GM12878 (cell line): ENCODE data around the gene NDUFA11. TPM values are rescaled to one million over a fixed set of nuclear protein-coding genes. Genes with fewer than 3 reads are reported as not detected.

Source experiments
- ASH2L ChIP-seq: fragments of 300-600, 200-600 bp; sonication (generic); IDR thresholded peaks from 2 replicates; pipeline ENCODE4 v1.6.1; 2017; ENCODE audit warnings: low read depth, mild to moderate bottlenecking, borderline replicate concordance
- BHLHE40 ChIP-seq, 2 experiments: fragments of 450-650 bp in 1 of 2; IDR thresholded peaks; 2 replicates each; pipeline ENCODE4 v1.6.1; 2011 to 2017; ENCODE audit warnings: low read depth in 2 of 2, borderline replicate concordance in 1 of 2, improper control_type of control experiment in 1 of 2, low read length in 1 of 2, mild to moderate bottlenecking in 1 of 2
- CREB1 ChIP-seq: IDR thresholded peaks from 2 replicates; pipeline ENCODE4 v1.6.1; 2012; ENCODE audit warnings: low read depth, mild to moderate bottlenecking, inconsistent platforms
- EGR1 ChIP-seq, 2 experiments: IDR thresholded peaks; 1 replicate in 1 of 2; 2 replicates in 1 of 2; pipeline ENCODE4 v1.6.1; 2011 to 2012; ENCODE audit warnings: low read depth in 2 of 2, low read length in 2 of 2, borderline replicate concordance in 1 of 2, mild to moderate bottlenecking in 1 of 2, moderate library complexity in 1 of 2
- ELK1 ChIP-seq: IDR thresholded peaks from 2 replicates; pipeline ENCODE4 v1.6.1; 2012; ENCODE audit warnings: low read depth, low read length, improper control_type of control experiment
- EP300 ChIP-seq, 2 experiments: fragments of 150-350 bp in 1 of 2; IDR thresholded peaks; 2 replicates each; pipeline ENCODE4 v1.6.1; 2011 to 2012; ENCODE audit warnings: low read depth in 2 of 2, low read length in 2 of 2, borderline replicate concordance in 1 of 2, improper control_type of control experiment in 1 of 2, inconsistent platforms in 1 of 2; ENCODE audit not compliant: control insufficient read depth in 1 of 2
- EZH2 ChIP-seq: IDR thresholded peaks from 2 replicates; pipeline ENCODE4 v1.6.1; 2012; ENCODE audit warnings: low read depth, mild to moderate bottlenecking, control low read depth, inconsistent platforms, low read length, borderline replicate concordance; ENCODE audit not compliant: control insufficient read depth
- FOXK2 ChIP-seq: fragments of 450-650 bp; IDR thresholded peaks from 2 replicates; pipeline ENCODE4 v1.6.1; 2017; ENCODE audit warnings: mild to moderate bottlenecking, moderate library complexity
- FOXM1 ChIP-seq: IDR thresholded peaks from 2 replicates; pipeline ENCODE4 v1.6.1; 2012; ENCODE audit warnings: low read depth, mild to moderate bottlenecking, inconsistent platforms, low read length, moderate library complexity
- GATAD2B ChIP-seq: fragments of 450-650 bp; conservative IDR thresholded peaks from 2 replicates; pipeline ENCODE4 v1.6.1; 2017; ENCODE audit warnings: low read depth, mild to moderate bottlenecking, moderate library complexity
- HDAC2 ChIP-seq: fragments of 200-600 bp; sonication (generic); IDR thresholded peaks from 2 replicates; pipeline ENCODE4 v1.6.1; 2017
- IKZF1 ChIP-seq: fragments of 450-650 bp; conservative IDR thresholded peaks from 2 replicates; pipeline ENCODE4 v1.6.1; 2017; ENCODE audit warnings: antibody characterized with exemption, mild to moderate bottlenecking
- KAT2A ChIP-seq: conservative IDR thresholded peaks from 2 replicates; pipeline ENCODE4 v1.6.1; 2011; ENCODE audit warnings: low read depth, low read length; ENCODE audit not compliant: control insufficient read depth
- LARP7 ChIP-seq: fragments of 450-650 bp; IDR thresholded peaks from 2 replicates; pipeline ENCODE4 v1.6.1; 2017; ENCODE audit warnings: mild to moderate bottlenecking
- NFXL1 ChIP-seq: fragments of 450-650 bp; IDR thresholded peaks from 2 replicates; pipeline ENCODE4 v1.6.1; 2017; ENCODE audit warnings: antibody characterized with exemption, mild to moderate bottlenecking, borderline replicate concordance
- NR2C1 ChIP-seq: fragments of 450-650 bp; IDR thresholded peaks from 2 replicates; pipeline ENCODE4 v1.6.1; 2017; ENCODE audit warnings: antibody characterized with exemption, mild to moderate bottlenecking, moderate library complexity
- NR2C2 ChIP-seq: IDR thresholded peaks from 2 replicates; pipeline ENCODE4 v1.6.1; 2011; ENCODE audit warnings: borderline replicate concordance, low read depth; ENCODE audit not compliant: control insufficient read depth, insufficient read length
- NR2F1 ChIP-seq: fragments of 450-650 bp; conservative IDR thresholded peaks from 2 replicates; pipeline ENCODE4 v1.6.1; 2017; ENCODE audit warnings: mild to moderate bottlenecking
- PAX5 ChIP-seq: IDR thresholded peaks from 2 replicates; pipeline ENCODE4 v1.6.1; 2011; ENCODE audit warnings: low read depth, low read length, borderline replicate concordance
- PML ChIP-seq: IDR thresholded peaks from 2 replicates; pipeline ENCODE4 v1.6.1; 2012; ENCODE audit warnings: low read length, inconsistent platforms
- POLR2AphosphoS2 ChIP-seq: IDR thresholded peaks from 2 replicates; pipeline ENCODE4 v1.6.1; 2011; ENCODE audit warnings: low read depth, mild to moderate bottlenecking, low read length, improper control_type of control experiment, moderate library complexity
- POLR2AphosphoS5 ChIP-seq: IDR thresholded peaks from 2 replicates; pipeline ENCODE4 v1.6.1; 2011; ENCODE audit warnings: mild to moderate bottlenecking, low read length, inconsistent platforms
- POU2F2 ChIP-seq: IDR thresholded peaks from 3 replicates; pipeline ENCODE4 v1.6.1; 2011; ENCODE audit warnings: low read depth, mild to moderate bottlenecking, low read length, borderline replicate concordance
- RCOR1 ChIP-seq: conservative IDR thresholded peaks from 2 replicates; pipeline ENCODE4 v1.6.1; 2012; ENCODE audit warnings: low read depth, low read length, improper control_type of control experiment
- SP1 ChIP-seq: IDR thresholded peaks from one replicate; pipeline ENCODE4 v1.6.1; 2011; ENCODE audit warnings: low read depth, low read length
- SRF ChIP-seq, 2 experiments: IDR thresholded peaks; 2 replicates each; pipeline ENCODE4 v1.6.1; 2011; ENCODE audit warnings: low read depth in 2 of 2, low read length in 2 of 2, mild to moderate bottlenecking in 1 of 2, moderate library complexity in 1 of 2
- STAT3 ChIP-seq: IDR thresholded peaks from 2 replicates; pipeline ENCODE4 v1.6.1; 2011; ENCODE audit warnings: low read depth, low read length, improper control_type of control experiment
- TAF1 ChIP-seq: IDR thresholded peaks from 2 replicates; pipeline ENCODE4 v1.6.1; 2011; ENCODE audit warnings: mild to moderate bottlenecking, low read depth, low read length, borderline replicate concordance
- TCF12 ChIP-seq: IDR thresholded peaks from 2 replicates; pipeline ENCODE4 v1.6.1; 2011; ENCODE audit warnings: low read depth, mild to moderate bottlenecking, low read length
- ZBED1 ChIP-seq: IDR thresholded peaks from 2 replicates; pipeline ENCODE4 v1.6.1; 2016; ENCODE audit warnings: borderline replicate concordance
- polyA plus RNA-seq, 11 experiments: library from polyadenylated mRNA; depleted of rRNA in 4 of 11; unstranded in 6 of 11; stranded (reverse) in 5 of 11; fragments of >200 nt; fragmentation: Nextera tagmentation in 4 of 11; fragmentation: Illumina TruSeq in 1 of 11; extraction: Ambion mirVana in 4 of 11; extraction: Trizol in 1 of 11; gene quantifications; 1 replicate in 1 of 11; 2 replicates in 10 of 11; pipeline versions ENCODE4 v1.2.1 to v1.2.3, GENCODE V29; 2011 to 2016; ENCODE audit warnings: inconsistent platforms in 2 of 11, missing spikeins in 2 of 11, low read depth in 1 of 11
- total RNA-seq, 4 experiments: library from RNA; depleted of rRNA in 3 of 4; stranded (reverse); fragments of >200 nt in 3 of 4; fragmentation: Illumina TruSeq in 1 of 4; extraction: Trizol in 1 of 4; gene quantifications; 2 replicates each; pipeline versions ENCODE4 v1.2.1 to v1.2.3, GENCODE V29; 2013 to 2021
- TF ChIP-seq, protein P1 (sequence below): fragments of 450-650 bp; IDR thresholded peaks from 2 replicates; pipeline ENCODE4 v1.6.1; 2014; ENCODE audit warnings: mild to moderate bottlenecking

NDUFA11 gene
- total and polyA plus RNA-seq, 10 of the 15 experiments (the other 5 are each of a cell fraction or from before 2014, with no cell fraction given): 108 to 600 (median 289) TPM

DNA sequence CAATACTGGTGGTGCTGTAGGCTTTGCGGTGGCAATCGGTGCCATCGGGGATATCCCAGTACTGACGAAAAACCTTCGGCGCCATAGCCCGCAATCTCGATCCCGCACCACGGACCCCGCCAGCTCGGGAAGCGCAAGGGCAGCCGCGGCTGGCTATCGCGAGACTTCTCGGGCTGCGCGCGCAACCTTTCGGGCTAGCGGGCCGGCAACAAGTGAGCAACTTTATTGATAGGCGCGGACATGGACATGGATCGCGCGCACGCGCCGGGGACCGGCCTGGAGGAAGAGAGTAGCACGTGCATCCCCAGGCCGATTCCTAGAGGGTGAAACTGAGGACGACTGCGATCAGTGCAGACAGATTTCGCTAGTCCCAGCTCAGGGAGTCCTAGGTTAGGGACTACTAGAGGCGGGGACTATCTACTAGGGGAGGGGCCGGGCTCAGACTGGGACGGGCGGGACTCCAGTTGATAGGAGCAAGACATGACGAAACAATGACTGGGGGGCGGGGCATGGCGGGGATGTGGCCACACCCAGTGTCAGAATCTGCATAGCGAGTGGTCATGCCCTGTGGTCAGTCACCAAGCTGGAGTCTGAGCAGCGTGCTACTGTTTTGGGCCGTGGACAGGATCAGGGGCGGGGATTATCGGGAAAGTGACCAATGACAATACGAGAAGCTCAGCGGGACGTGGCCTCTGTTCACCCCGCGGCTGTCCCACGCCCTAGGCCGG lies at the start of gene NDUFA11 (continued):
- TF ChIP-seq ELK1 (peak; percentile 66; the same call in 1 of the 2 replicates), FOXM1 (no peak), GATAD2B (peak; percentile 69; the same call in 1 of the 2 replicates), RCOR1 (peak; percentile 97), NR2C2 (no peak), PML (peak; percentile 85; the same call in 1 of the 2 replicates), POLR2AphosphoS5 (peak; percentile 88), HDAC2 (no peak), ASH2L (no peak), EGR1 (IDR thresholded peaks at IDR 0.05; ENCODE audit: borderline replicate concordance in 1 of 2, low read depth in 2 of 2, low read length in 2 of 2) (peak in 1 of 2 experiments; percentile 57; a peak in 1 of 3 replicates), STAT3 (no peak), POU2F2 (peak; percentile 52; the same call in 1 of the 3 replicates), IKZF1 (peak; percentile 98), CREB1 (peak; percentile 45), LARP7 (peak; percentile 64), ZBED1 (0 out of 2 replicates have a peak, but pooled peaks have one; percentile 32), NR2C1 (peak; percentile 59), TCF12 (no peak), FOXK2 (peak; percentile 81), PAX5 (0 out of 2 replicates have a peak, but pooled peaks have one; percentile 53), TAF1 (peak; percentile 70), BHLHE40 (IDR thresholded peaks at IDR 0.05; ENCODE audit: borderline replicate concordance in 1 of 2, low read depth in 2 of 2, low read length in 1 of 2) (peak; percentile 95 to 98), NR2F1 (peak; percentile 62), SP1 (peak; percentile 37), NFXL1 (no peak), SRF (IDR thresholded peaks at IDR 0.05; ENCODE audit: low read depth in 2 of 2, low read length in 2 of 2) (peak in 1 of 2 experiments; percentile 52; a peak in 1 of 4 replicates), KAT2A (no peak), POLR2AphosphoS2 (peak; percentile 88; the same call in 1 of the 2 replicates), EP300 (IDR thresholded peaks at IDR 0.05; ENCODE audit: borderline replicate concordance in 1 of 2, control insufficient read depth in 1 of 2, low read depth in 2 of 2, low read length in 2 of 2) (peak in 1 of 2 experiments; percentile 26; a peak in 1 of 4 replicates), EZH2 (no peak)
- TF ChIP-seq, protein P1, sequence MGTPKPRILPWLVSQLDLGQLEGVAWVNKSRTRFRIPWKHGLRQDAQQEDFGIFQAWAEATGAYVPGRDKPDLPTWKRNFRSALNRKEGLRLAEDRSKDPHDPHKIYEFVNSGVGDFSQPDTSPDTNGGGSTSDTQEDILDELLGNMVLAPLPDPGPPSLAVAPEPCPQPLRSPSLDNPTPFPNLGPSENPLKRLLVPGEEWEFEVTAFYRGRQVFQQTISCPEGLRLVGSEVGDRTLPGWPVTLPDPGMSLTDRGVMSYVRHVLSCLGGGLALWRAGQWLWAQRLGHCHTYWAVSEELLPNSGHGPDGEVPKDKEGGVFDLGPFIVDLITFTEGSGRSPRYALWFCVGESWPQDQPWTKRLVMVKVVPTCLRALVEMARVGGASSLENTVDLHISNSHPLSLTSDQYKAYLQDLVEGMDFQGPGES: no peak
